ENCODE measurements around the gene DCN.
A peak's percentile ranks its signal among the peaks of the same experiment; 100 is the strongest.

The DCN gene

GRCh38 chr12:91110311-91110924 is 72.2 kb downstream of the DCN start:
- no peak for TF ChIP-seq CTCF (IDR thresholded peaks at IDR 0.05; ENCODE audit: control insufficient read depth, insufficient read depth, low read depth, low read length, missing control alignments)
- peak overlapping the region; percentile 51 for H3K4me3 ChIP-seq (ENCODE audit: control insufficient read depth, low read depth, low read length)
- DNase-seq (ENCODE audit: low read depth): no peak

GRCh38 chr12:91109581-91110310 is 72.9 kb downstream of the DCN start:
- no peak for TF ChIP-seq CTCF (IDR thresholded peaks at IDR 0.05; ENCODE audit: control insufficient read depth, insufficient read depth, low read depth, low read length, missing control alignments)
- no peak for DNase-seq (ENCODE audit: low read depth)
- H3K4me3 ChIP-seq (ENCODE audit: control insufficient read depth, low read depth, low read length): peak overlapping the region; percentile 51

- peak; percentile 64 for DNase-seq (ENCODE audit: low read depth)
- TF ChIP-seq CTCF (IDR thresholded peaks at IDR 0.05; ENCODE audit: control insufficient read depth, insufficient read depth, low read depth, low read length, missing control alignments): peak; percentile 74
Measured at GRCh38 chr12:91109148-91109564, 73.5 kb downstream of the DCN start.

GRCh38 chr12:91108196-91108755 is 74.3 kb downstream of the DCN start:
- no peak for DNase-seq (ENCODE audit: low read depth)
- H3K4me3 ChIP-seq (ENCODE audit: control insufficient read depth, low read depth, low read length): no peak overlapping the region; the same call in 1 of the 2 replicates
- TF ChIP-seq CTCF (IDR thresholded peaks at IDR 0.05; ENCODE audit: control insufficient read depth, insufficient read depth, low read depth, low read length, missing control alignments): no peak

More at GRCh38 chr12:91109148-91109564, 73.5 kb downstream of the DCN start:
- peak overlapping the region; percentile 51 for H3K4me3 ChIP-seq (ENCODE audit: control insufficient read depth, low read depth, low read length)

GRCh38 chr12:91106283-91106682 is 76.3 kb downstream of the DCN start:
- H3K4me3 ChIP-seq (ENCODE audit: control insufficient read depth, low read depth, low read length): no peak overlapping the region
- DNase-seq (ENCODE audit: low read depth): no peak
- TF ChIP-seq CTCF (IDR thresholded peaks at IDR 0.05; ENCODE audit: control insufficient read depth, insufficient read depth, low read depth, low read length, missing control alignments): no peak

- no peak for DNase-seq (ENCODE audit: low read depth)
- no peak for TF ChIP-seq CTCF (IDR thresholded peaks at IDR 0.05; ENCODE audit: control insufficient read depth, insufficient read depth, low read depth, low read length, missing control alignments)
- no peak overlapping the region; the same call in 1 of the 2 replicates for H3K4me3 ChIP-seq (ENCODE audit: control insufficient read depth, low read depth, low read length)
Measured at GRCh38 chr12:91105807-91106206, 76.8 kb downstream of the DCN start.
